ENCODE data around the gene BEX5.
A peak's percentile ranks its signal among the peaks of the same experiment; 100 is the strongest.
"Not testable (repeated sequence)": the region's sequence is repeated elsewhere in the genome, so short reads cannot be mapped to it uniquely, and the experiment has no call there.

Gene BEX5

DNA sequence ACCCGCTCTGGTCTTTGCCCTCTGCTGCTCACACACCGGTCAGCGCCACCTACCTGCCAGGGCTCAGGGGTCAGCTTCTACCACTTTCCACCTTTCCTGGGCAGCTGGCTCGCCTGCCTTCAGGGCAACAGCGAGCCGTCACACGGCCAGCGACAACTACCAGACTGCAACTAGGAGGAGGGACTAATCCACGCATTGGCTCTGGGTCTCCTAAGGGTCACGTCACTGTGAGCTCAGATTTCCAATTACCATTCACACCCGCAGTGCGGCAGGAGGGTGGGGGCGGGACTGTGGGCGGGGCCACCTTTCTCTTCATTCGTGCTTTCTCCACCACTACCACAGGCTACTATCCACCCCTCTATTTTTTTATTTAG, at the start of gene BEX5:
Gene BEX5, minus strand, starts transcription at position 172 of the 374 bp plus-strand sequence. CDS start 1,712 bp downstream, outside the sequence.
- Mint-ChIP-seq H3K4me1 (peaks cover 7% of the 10 kb centered on the region), H3K27ac (no peak within 1 kb of the TSS), H3K9me3 (peaks cover 59% of the 10 kb centered on the region), H3K27me3 (ENCODE audit: low read depth, poor library complexity) (peaks cover 8% of the 10 kb centered on the region), H3K4me3 (peak within 1 kb of the TSS; percentile 94), H3K36me3 (ENCODE audit: low read depth) (no peaks in the 10 kb centered on the region)
- peak; percentile 65 for DNase-seq
- TF ChIP-seq, protein P1, sequence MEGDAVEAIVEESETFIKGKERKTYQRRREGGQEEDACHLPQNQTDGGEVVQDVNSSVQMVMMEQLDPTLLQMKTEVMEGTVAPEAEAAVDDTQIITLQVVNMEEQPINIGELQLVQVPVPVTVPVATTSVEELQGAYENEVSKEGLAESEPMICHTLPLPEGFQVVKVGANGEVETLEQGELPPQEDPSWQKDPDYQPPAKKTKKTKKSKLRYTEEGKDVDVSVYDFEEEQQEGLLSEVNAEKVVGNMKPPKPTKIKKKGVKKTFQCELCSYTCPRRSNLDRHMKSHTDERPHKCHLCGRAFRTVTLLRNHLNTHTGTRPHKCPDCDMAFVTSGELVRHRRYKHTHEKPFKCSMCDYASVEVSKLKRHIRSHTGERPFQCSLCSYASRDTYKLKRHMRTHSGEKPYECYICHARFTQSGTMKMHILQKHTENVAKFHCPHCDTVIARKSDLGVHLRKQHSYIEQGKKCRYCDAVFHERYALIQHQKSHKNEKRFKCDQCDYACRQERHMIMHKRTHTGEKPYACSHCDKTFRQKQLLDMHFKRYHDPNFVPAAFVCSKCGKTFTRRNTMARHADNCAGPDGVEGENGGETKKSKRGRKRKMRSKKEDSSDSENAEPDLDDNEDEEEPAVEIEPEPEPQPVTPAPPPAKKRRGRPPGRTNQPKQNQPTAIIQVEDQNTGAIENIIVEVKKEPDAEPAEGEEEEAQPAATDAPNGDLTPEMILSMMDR (IDR thresholded peaks at IDR 0.05), result no peak

DNA sequence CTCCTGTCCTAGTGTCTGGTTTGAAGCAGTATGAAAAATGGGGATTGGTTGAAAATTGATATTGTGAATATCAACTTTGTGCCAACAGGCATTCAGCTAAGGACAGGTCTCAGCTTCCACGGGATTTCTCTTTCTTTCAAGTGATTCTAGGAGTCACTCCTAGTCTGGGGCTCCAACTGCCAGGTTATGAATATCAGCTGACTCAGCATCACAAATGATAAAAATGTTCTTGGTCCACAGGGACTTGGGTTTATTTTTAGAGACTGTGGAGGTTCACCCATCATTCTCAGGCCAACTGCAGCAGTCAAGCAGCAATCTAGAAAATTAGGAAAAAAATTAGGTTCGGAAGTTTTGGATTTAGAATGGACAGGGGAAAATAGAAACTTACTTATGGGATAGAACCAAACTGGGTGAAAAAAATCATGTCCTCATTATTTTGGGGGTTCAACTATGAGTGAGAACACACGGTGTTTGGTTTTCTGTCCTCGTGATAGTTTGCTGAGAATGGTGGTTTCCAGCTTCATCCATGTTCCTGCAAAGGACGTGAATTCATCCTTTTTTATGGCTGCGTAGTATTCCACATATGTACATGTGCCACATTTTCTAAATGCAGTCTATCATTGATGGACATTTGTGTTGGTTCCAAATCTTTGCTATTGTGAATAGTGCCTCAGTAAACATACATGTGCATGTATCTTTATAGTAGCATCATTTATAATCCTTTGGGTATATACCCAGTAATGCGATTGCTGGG, 30.4 kb upstream of the BEX5 start:
- TF ChIP-seq, protein P1 (IDR thresholded peaks at IDR 0.05), result no peak
- Mint-ChIP-seq H3K4me3 (no peak overlapping the region), H3K27ac (no peak overlapping the region), H3K36me3 (ENCODE audit: low read depth) (no peaks in the 10 kb centered on the region), H3K4me1 (no peaks in the 10 kb centered on the region), H3K27me3 (ENCODE audit: low read depth, poor library complexity) (peaks cover 6% of the 10 kb centered on the region), H3K9me3 (peaks cover 82% of the 10 kb centered on the region)
- no peak for DNase-seq

DNA sequence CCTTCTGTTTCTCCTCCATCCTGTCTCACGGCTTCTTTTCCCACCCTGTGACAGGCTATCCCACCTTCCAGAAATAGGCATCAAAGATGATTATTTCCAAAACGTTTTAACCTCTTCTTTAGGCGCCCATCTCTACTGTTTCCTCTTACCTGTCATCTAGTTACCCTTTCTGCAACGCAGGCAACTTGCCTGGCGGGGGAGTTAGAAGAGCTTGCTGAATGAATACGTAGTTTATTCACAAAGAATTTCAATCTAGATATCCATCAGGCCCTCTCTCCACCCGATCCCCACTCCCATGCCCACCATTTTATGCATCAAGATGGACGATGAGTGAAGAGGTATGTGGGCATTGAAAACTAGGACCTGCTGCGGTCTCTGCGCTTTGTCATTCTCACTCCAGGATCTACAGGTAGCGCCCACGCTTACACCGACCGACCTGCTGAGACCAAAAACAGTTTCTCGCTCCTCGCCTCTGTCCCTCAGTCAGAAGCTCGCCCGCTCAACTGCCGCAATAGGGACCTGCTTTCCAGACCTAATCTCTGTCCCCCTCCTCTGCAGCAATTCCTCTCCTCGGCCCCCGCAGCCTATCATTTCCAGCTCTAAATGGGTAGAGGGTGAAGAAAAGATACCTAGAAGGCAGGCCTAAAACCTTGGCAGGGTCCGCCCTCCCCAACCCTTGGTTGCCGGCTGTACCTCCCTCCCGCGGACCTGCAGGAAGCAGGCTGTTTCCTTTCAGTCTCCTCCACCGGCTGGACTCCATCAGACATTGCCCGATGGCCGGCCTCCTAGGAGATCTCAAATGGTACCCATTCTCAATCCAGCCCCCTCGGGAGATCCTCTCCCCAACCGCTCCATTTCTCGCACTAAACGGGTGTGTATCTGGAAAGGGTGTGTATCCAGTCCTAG, 624 bp downstream of the BEX5 start:
- peak overlapping the region; percentile 94 for H3K4me3 Mint-ChIP-seq
- no peaks in the 10 kb centered on the region for H3K36me3 Mint-ChIP-seq (ENCODE audit: low read depth)

DNA sequence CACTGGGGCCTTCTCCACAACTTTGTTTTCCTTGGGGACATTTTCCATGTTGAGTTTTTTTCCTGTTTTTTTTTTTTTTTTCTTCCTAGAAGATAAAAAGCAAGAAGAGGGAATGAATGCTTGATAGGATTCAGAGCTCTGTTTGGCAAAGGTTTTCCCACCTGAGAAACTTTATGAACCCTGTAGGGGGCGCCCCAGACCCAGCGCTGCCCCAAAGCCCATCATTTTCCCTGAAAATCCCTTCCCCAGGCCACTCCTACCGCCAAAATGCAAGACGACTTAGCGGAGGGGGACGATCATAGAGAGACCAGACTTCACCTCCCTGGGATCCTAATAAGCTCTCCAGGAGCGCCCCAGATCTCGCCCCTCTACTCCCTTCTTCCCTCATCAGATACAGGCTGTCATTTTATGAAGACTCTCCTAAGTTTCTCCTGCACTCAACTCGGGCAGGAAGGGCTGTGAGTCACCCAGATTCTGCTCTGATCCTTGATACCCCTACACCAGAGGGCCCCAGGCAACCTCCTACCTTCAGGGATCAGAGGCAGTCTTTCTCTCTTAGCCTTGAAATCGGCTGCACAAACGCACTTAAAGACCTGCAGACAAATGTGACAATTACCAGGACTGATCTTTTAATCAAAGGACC, 1.4 kb downstream of the BEX5 start:
- H3K27ac Mint-ChIP-seq, result no peak overlapping the region
- TF ChIP-seq, protein P1 (IDR thresholded peaks at IDR 0.05), result peak; percentile 25
- no peaks in the 10 kb centered on the region for H3K36me3 Mint-ChIP-seq (ENCODE audit: low read depth)
- H3K9me3 Mint-ChIP-seq, result peaks cover 59% of the 10 kb centered on the region
- peak; percentile 48 for DNase-seq
- H3K4me3 Mint-ChIP-seq, result peak overlapping the region; percentile 94
- peaks cover 7% of the 10 kb centered on the region for H3K4me1 Mint-ChIP-seq
- H3K27me3 Mint-ChIP-seq (ENCODE audit: low read depth, poor library complexity), result peaks cover 8% of the 10 kb centered on the region

More for the DNA sequence above, 624 bp downstream of the BEX5 start:
- Mint-ChIP-seq H3K27me3 (ENCODE audit: low read depth, poor library complexity) (peaks cover 8% of the 10 kb centered on the region), H3K27ac (no peak overlapping the region), H3K4me1 (peaks cover 7% of the 10 kb centered on the region), H3K9me3 (peaks cover 58% of the 10 kb centered on the region)
- no peak for DNase-seq
- TF ChIP-seq, protein P1 (IDR thresholded peaks at IDR 0.05), result no peak

DNA sequence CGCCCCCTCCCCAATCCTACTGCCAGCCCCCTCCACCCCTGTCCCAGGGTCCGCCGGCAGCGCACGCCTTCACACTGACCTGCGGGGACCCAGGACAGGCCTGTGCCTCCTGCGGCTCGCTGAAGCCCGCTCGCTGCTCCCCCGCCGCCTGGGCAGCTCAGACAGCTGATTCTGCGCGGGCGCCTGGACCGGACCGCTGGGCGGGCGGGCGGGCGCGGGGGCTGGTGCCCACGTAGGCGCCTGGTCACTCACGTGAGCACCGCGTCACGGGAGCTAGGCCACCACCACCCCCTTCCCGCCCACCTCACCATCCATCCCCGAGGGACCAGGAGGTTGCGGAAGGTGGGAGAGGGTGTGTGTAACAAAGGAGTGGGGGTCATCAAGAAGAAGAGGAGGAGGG, 13.5 kb downstream of the BEX5 start, which contains the start of gene TCEAL6:
Gene TCEAL6, minus strand, starts transcription at position 208 of the 400 bp plus-strand sequence.
- not testable (repeated sequence) for H3K4me3 Mint-ChIP-seq; H3K36me3 Mint-ChIP-seq (ENCODE audit: low read depth); H3K27me3 Mint-ChIP-seq (ENCODE audit: low read depth, poor library complexity); DNase-seq; H3K27ac Mint-ChIP-seq; H3K4me1 Mint-ChIP-seq
- H3K9me3 Mint-ChIP-seq, result peaks cover 43% of the 10 kb centered on the region

DNA sequence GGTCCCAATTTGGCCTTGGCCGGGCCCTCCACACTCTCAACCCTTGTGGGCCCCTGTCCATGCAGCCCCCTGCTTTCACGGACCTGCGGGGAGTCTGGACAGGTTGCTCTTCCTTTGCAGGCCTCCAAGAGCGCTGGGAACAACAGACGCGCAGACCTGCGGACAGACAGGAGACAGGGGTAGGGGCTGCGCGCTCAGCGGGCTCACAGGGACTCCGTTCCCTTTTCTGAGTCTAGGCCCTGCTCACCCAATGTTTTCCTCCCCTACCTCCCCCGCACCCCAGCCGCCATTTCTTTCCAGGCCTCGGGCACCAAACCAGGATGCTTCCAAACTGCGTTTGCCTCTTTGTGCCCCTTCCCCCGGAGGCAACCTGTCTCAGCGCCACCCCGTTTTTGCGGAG, 14.1 kb downstream of the BEX5 start:
- not testable (repeated sequence) for H3K27ac Mint-ChIP-seq; H3K27me3 Mint-ChIP-seq (ENCODE audit: low read depth, poor library complexity); H3K4me3 Mint-ChIP-seq; H3K36me3 Mint-ChIP-seq (ENCODE audit: low read depth); H3K4me1 Mint-ChIP-seq; DNase-seq
- H3K9me3 Mint-ChIP-seq, result peaks cover 46% of the 10 kb centered on the region

DNA sequence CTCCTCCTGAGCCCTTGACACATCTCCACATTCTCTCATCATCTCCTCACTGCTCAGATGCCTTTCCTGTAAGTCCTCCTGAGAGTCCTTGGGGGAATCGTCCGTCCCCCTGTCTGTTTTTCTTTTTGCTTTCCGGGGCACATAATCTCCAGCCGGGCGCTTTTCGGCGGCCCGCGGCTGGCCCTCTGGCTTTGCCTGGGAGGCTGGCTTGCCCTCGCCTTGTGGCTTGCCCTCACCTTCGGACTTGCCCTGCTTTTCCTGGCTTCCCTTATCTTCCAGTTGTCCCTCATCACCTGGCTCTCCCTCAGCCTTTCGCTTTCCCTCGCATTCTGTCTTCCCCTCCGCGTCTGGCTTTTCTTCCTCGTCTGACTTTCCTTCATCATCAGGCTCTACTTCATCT, 14.9 kb downstream of the BEX5 start:
- H3K9me3 Mint-ChIP-seq, result peaks cover 47% of the 10 kb centered on the region
- DNase-seq; H3K4me3 Mint-ChIP-seq; H3K27ac Mint-ChIP-seq; H3K36me3 Mint-ChIP-seq (ENCODE audit: low read depth); H3K27me3 Mint-ChIP-seq (ENCODE audit: low read depth, poor library complexity); H3K4me1 Mint-ChIP-seq: not testable (repeated sequence)
